GM12874 (cell line): ENCODE results near the gene ARHGEF12.

Experiments used
- TF ChIP-seq, protein P1 (sequence below): IDR thresholded peaks from 2 replicates; pipeline ENCODE4 v1.5.1; 2011; ENCODE audit warnings: low read depth, mild to moderate bottlenecking, control low read depth, low read length, moderate library complexity; ENCODE audit not compliant: insufficient read depth

Gene ARHGEF12

DNA sequence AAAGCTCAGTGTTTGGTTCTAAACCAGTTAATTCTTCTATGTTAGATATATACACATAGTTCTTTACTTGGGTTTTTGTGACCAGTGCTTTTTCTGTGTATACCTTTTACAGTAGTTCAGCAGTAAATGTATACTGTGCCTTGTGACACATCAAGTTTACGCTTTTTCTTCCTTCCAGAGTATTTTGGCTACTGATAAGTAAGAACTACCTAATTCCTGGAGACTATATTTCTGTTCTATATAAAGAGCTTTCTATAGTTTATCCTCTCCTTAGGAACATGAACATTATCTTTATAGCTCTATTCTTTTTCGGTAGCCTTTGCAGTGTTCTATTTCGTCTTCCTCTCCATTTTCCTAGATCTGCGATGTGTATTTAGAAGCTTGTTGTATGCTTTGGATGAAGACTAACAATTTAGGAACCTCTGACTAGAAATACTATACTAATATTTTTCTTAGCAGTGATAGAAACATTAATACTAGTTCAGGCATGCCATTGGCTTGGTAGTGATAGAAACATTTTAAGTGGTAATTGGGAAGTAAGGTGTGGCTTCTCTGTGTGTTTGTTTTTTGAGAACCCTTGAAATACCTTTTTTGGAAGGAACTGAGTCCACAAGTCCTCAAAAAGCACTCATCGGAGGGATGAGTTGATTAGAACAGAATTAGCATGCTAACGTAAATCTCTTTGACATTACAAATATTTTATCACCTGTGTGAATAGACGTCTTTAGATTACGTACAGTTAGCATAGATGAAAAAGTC, 74.6 kb downstream of the ARHGEF12 start:
- TF ChIP-seq, protein P1, sequence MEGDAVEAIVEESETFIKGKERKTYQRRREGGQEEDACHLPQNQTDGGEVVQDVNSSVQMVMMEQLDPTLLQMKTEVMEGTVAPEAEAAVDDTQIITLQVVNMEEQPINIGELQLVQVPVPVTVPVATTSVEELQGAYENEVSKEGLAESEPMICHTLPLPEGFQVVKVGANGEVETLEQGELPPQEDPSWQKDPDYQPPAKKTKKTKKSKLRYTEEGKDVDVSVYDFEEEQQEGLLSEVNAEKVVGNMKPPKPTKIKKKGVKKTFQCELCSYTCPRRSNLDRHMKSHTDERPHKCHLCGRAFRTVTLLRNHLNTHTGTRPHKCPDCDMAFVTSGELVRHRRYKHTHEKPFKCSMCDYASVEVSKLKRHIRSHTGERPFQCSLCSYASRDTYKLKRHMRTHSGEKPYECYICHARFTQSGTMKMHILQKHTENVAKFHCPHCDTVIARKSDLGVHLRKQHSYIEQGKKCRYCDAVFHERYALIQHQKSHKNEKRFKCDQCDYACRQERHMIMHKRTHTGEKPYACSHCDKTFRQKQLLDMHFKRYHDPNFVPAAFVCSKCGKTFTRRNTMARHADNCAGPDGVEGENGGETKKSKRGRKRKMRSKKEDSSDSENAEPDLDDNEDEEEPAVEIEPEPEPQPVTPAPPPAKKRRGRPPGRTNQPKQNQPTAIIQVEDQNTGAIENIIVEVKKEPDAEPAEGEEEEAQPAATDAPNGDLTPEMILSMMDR = no peak

DNA sequence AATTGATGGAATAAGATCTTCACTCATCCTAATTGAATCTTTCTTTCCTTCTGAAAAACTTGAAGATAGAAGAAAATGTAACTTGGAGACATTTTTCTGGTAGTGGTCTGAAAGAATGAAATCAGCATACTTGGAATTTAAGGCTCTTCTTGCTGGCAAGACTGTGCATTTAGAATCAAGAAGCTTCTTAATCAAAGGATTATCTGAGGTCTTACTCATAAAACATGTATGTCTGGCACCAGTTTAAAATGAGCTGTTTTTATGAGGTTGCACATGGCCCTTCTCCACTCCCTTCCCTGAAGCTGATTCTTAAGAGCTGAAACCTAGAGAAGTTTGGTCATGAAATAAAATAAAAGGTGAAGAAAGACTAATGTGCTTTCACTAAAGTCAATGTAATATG, 77.3 kb downstream of the ARHGEF12 start:
- TF ChIP-seq, protein P1 = no peak

DNA sequence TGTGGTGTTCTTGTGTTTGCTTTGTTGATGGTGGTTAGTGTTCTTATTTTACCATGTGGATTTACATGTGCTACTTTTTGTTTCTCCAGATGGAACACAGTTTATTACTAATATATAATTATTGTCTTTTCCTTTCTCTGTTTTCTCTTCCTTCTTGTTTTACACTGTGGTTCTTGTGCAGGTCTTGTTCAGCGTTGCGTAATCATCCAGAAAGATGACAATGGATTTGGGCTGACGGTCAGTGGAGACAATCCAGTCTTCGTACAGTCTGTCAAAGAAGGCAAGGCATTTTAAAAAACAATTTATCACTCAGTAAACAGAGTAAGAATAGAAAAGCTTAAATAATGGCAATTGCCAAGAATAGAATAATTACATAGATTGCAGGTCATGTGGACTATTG, 84.4 kb downstream of the ARHGEF12 start:
- TF ChIP-seq, protein P1 = no peak

DNA sequence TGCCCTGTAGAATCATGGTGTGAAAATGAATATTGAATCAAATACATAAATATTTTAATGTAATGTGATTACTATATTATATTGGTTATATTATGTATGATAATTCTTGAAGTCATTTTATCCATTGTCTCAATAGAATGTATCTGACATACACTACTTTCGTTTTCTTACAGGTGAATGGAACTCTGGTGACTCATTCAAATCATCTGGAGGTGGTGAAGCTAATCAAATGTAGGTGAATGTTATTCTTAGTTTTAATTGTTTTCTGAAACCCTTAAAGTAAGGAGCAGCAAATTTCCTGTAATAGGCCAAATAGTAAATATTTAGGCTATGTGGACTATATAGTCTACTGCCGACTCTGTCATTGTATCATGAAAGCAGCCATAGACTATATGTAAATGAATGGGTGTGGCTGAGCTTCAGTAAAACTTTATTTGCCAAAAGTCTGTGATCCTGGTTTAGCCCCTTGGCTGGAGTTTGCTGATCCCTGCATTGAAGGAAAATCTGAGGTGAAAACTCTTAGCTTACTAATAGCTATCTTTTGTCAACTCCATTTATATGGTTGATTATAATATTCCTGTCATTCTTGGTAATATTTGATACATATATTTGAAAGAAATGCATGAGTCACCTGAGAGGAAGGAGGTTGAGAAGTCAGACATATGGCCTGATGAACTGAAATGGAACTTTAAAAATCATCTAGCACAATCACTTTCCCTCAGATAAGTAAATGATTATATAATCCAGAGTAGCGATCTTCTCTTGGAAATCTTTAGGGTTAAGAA, 88.2 kb downstream of the ARHGEF12 start:
- TF ChIP-seq, protein P1 = no peak

DNA sequence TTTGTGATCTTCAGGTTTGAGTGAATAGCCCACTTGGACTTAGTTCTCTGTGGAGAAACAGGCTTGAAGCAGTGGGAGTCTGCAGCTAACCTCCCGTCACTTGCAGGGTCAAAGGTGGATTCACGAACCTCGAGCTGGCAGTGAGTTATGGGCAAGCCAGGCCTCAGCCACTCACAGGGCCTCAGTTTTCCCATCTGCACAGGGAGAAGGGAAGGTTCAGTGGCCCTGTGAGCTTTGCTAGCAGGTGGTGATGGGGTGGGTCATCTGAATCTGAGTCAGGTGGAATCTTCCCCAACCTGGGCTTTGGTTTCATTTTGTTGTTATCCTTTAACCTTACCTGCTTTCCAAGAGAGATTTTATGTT, 88.7 kb downstream of the ARHGEF12 start:
- TF ChIP-seq, protein P1 = no peak

DNA sequence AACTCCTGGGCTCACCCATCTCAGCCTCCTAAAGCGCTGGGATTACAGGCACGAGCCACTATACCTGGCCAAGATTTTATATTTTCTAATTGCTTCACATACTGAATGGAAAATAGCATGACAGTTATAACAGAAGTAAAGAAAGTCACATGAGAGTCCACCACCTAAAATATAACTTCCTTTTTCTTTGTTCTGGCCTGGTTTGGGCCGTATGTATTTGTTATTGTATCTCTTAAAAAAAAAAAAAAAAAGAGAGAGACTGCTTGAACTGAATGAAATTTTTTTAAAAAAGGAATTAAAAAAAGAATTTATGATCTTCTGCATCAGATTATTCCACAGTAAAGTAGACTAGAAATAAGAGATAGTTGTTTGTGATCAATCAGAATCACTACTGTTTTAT, 89.3 kb downstream of the ARHGEF12 start:
- TF ChIP-seq, protein P1 = no peak

DNA sequence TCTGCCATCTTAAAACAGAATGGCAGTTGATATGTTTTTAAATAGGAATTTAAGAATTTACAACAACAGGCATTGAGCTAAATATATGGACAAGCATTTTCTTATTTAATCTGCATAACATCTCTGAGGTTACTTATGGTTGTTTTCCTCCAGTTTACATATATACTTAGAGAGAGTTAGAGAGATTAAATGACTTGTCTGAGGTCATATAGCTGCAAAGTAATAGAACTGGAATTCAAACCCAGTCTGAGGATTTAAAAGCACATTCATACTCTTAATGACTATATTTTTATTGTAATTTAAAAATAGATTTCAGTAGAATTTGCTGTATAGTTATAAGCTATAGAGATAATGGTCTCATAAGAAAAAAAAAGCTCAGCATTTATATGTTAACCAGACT, 93.9 kb downstream of the ARHGEF12 start:
- TF ChIP-seq, protein P1 = no peak
